Neural progenitor cell (in vitro differentiated cells): ENCODE data around the gene SUMO3. TPM values are rescaled to one million over a fixed set of nuclear protein-coding genes. Genes with fewer than 3 reads are reported as not detected.
A peak's percentile ranks its signal among the peaks of the same experiment; 100 is the strongest.

ENCODE experiments used
- DNase-seq: peaks from one replicate; pipeline ENCODE4 v3.0.0-alpha.2; 2016; ENCODE audit warnings: low spot score
- H2AFZ ChIP-seq: fragments of 200-600 bp; sonication (generic); replicated peaks from 2 replicates; pipeline ENCODE4 v1.6.1; 2016; ENCODE audit warnings: antibody characterized with exemption
- H3F3A ChIP-seq: fragments of 200-600 bp; sonication (generic); 2 replicates; pipeline ENCODE4 v1.6.1; 2016; ENCODE audit warnings: antibody characterized with exemption, low read depth
- H3K27ac ChIP-seq: fragments of 200-600 bp; sonication (generic); 2 replicates; pipeline ENCODE4 v1.5.1; 2016; ENCODE audit warnings: mild to moderate bottlenecking
- H3K27me3 ChIP-seq: fragments of 200-600 bp; sonication (generic); 2 replicates; pipeline ENCODE4 v1.6.1; 2016; ENCODE audit warnings: mild to moderate bottlenecking, moderate library complexity
- H3K36me3 ChIP-seq: fragments of 200-600 bp; sonication (generic); 2 replicates; pipeline ENCODE4 v1.5.1; 2016
- H3K4me1 ChIP-seq: fragments of 200-600 bp; sonication (generic); 2 replicates; pipeline ENCODE4 v1.6.1; 2016; ENCODE audit warnings: mixed run types
- H3K4me2 ChIP-seq: fragments of 200-600 bp; sonication (generic); 2 replicates; pipeline ENCODE4 v1.6.1; 2016
- H3K4me3 ChIP-seq: fragments of 200-600 bp; sonication (generic); 2 replicates; pipeline ENCODE4 v1.5.1; 2016
- H3K79me2 ChIP-seq: fragments of 200-600 bp; sonication (generic); 2 replicates; pipeline ENCODE4 v1.6.1; 2016; ENCODE audit warnings: low read depth
- H3K9ac ChIP-seq: fragments of 200-600 bp; sonication (generic); 2 replicates; pipeline ENCODE4 v1.6.1; 2016
- H3K9me3 ChIP-seq: fragments of 200-600 bp; sonication (generic); 2 replicates; pipeline ENCODE4 v1.5.1; 2016; ENCODE audit warnings: low read depth
- H4K20me1 ChIP-seq: fragments of 200-600 bp; sonication (generic); 2 replicates; pipeline ENCODE4 v1.6.1; 2016; ENCODE audit warnings: low read depth
- H3K27ac Mint-ChIP-seq: 3 replicates; pipeline ENCODE4 v1.8.0; 2021; ENCODE audit warnings: mixed read lengths
- H3K27me3 Mint-ChIP-seq: 2 replicates; pipeline ENCODE4 v1.8.0; 2022; ENCODE audit warnings: low read depth, mild to moderate bottlenecking, inconsistent platforms, moderate library complexity, mixed read lengths; ENCODE audit not compliant: insufficient read depth
- H3K36me3 Mint-ChIP-seq: 3 replicates; pipeline ENCODE4 v1.8.0; 2021; ENCODE audit warnings: mixed read lengths
- H3K4me1 Mint-ChIP-seq: 3 replicates; pipeline ENCODE4 v1.8.0; 2021; ENCODE audit warnings: mixed read lengths
- H3K4me3 Mint-ChIP-seq: 3 replicates; pipeline ENCODE4 v1.8.0; 2021; ENCODE audit warnings: mild to moderate bottlenecking, moderate library complexity, mixed read lengths
- H3K9me3 Mint-ChIP-seq: 3 replicates; pipeline ENCODE4 v1.8.0; 2020; ENCODE audit warnings: mixed read lengths
- CTCF ChIP-seq: fragments of 200-600 bp; sonication (generic); IDR thresholded peaks from 2 replicates; pipeline ENCODE4 v1.5.1; 2017; ENCODE audit warnings: antibody characterized with exemption, mild to moderate bottlenecking
- EZH2 ChIP-seq: fragments of 200-600 bp; sonication (generic); IDR thresholded peaks from 2 replicates; pipeline ENCODE4 v1.6.1; 2017; ENCODE audit warnings: antibody characterized with exemption, mild to moderate bottlenecking, moderate library complexity
- EZH2phosphoT487 ChIP-seq: fragments of 200-600 bp; sonication (generic); IDR thresholded peaks from 2 replicates; pipeline ENCODE4 v1.6.1; 2017; ENCODE audit warnings: antibody characterized with exemption
- total RNA-seq: library from RNA; depleted of rRNA; stranded (reverse); fragments of >200 nt; gene quantifications from 2 replicates; pipeline ENCODE4 v1.2.3, GENCODE V29; 2015; ENCODE audit warnings: low replicate concordance

SUMO3 gene
- total RNA-seq, 1 donor from 2014 or later, result 135 TPM

GRCh38 chr21:44835647-44835973 is 17.7 kb upstream of the SUMO3 start:
- H3K4me2 ChIP-seq, result no peak overlapping the region
- H3K27me3 Mint-ChIP-seq, result peaks cover 8% of the 10 kb centered on the region
- peaks cover 2% of the 10 kb centered on the region for H3K4me1 Mint-ChIP-seq
- no peak overlapping the region for H3K4me3 Mint-ChIP-seq
- no peaks in the 10 kb centered on the region for H3K9me3 Mint-ChIP-seq
- no peak for DNase-seq
- H3K27ac ChIP-seq, result no peak overlapping the region
- H3K9ac ChIP-seq, result no peak overlapping the region
- no peaks in the 10 kb centered on the region for H3K36me3 ChIP-seq
- TF ChIP-seq EZH2phosphoT487 (no peak), CTCF (no peak), EZH2 (no peak)
- no peak overlapping the region for H3K4me3 ChIP-seq
- no peaks in the 10 kb centered on the region for H3K79me2 ChIP-seq
- no peak overlapping the region for H3K27ac Mint-ChIP-seq
- H3K4me1 ChIP-seq, result no peaks in the 10 kb centered on the region
- no peaks in the 10 kb centered on the region for H3F3A ChIP-seq
- no peaks in the 10 kb centered on the region for H4K20me1 ChIP-seq
- no peaks in the 10 kb centered on the region for H3K9me3 ChIP-seq
- no peaks in the 10 kb centered on the region for H3K36me3 Mint-ChIP-seq
- H2AFZ ChIP-seq, result no peak overlapping the region
- no peaks in the 10 kb centered on the region for H3K27me3 ChIP-seq

DNA sequence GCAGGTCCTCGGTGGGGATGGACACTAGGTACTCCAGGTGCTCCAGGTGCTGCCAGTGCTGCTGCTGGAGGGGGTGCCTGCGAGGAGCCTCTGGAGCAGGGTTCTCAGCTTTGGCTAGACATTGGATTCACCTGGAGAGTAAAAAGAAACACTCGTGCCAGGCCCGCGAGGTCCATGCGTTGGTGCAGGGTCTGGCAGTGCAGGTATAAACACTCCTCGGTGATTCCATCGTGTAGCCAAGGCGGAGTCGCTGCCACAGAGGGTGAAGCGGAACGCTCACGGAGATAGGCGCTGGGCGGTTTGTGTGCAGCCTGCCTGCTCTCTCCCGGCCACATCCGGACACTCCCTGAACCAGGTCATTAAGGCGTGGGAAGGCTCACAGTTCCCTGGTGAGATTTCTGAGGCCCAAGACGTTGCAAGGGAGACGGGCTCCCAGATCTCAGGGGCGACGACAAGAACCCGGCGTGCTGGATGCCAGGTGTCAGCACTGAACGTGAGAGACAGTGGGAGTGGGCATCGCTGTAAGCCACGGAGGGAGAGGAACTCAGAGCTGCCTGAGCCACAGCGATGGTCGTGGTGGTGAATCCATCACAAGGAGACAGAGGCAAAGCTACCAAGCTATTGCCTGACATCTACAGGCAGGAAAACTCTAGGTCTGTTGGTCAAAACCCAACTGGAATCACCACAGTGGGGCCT is 17.2 kb upstream of the SUMO3 start:
- Histone ChIP-seq H3F3A (no peaks in the 10 kb centered on the region), H3K9me3 (no peaks in the 10 kb centered on the region), H4K20me1 (no peaks in the 10 kb centered on the region), H3K36me3 (no peaks in the 10 kb centered on the region), H3K9ac (no peak overlapping the region), H3K79me2 (no peaks in the 10 kb centered on the region), H3K27me3 (no peaks in the 10 kb centered on the region), H3K4me3 (no peak overlapping the region), H3K27ac (no peak overlapping the region), H3K4me1 (no peaks in the 10 kb centered on the region), H3K4me2 (no peak overlapping the region), H2AFZ (no peak overlapping the region)
- peaks cover 8% of the 10 kb centered on the region for H3K27me3 Mint-ChIP-seq
- DNase-seq, result no peak
- peaks cover 2% of the 10 kb centered on the region for H3K4me1 Mint-ChIP-seq
- no peak overlapping the region for H3K4me3 Mint-ChIP-seq
- H3K27ac Mint-ChIP-seq, result peak overlapping the region; percentile 33
- H3K36me3 Mint-ChIP-seq, result no peaks in the 10 kb centered on the region
- H3K9me3 Mint-ChIP-seq, result peaks cover 2% of the 10 kb centered on the region
- TF ChIP-seq EZH2 (no peak), CTCF (no peak), EZH2phosphoT487 (no peak)

DNA sequence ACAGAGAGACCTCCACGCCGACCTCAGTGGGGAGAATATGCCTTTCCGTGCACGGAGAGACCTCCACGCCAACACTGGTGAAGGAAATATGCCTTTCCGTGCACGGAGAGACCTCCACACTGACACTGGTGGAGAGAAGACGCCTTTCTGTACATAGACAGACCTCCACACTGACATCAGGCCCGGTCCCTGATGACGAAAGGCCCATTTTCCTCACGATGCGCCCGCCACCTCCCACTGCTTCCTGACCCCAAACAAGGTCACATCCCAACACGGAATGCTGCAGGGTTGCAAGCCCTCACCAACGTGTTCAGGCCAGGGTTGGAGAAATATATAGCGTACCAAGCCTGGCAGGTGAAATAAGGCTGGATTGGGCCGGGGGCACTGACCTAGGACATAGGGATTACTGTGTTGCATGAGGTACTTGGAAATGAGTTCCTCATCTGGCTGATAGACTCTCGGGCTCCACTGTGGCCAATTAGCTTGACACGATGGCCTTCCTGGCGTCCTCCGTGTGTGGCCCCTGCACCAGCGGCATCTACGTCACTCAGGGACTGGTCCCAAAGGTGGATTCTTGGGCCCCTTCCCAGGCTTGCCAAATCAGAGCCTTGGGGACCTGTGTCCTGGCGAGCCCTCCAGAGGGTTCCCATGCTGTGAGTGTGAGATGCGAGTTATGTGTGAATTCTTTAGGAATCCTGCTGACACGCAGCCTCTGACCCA is 16.5 kb upstream of the SUMO3 start:
- Histone ChIP-seq H3K4me3 (no peak overlapping the region), H3K36me3 (no peaks in the 10 kb centered on the region), H3K27ac (no peak overlapping the region), H3K27me3 (no peaks in the 10 kb centered on the region), H3K4me1 (no peaks in the 10 kb centered on the region), H3K9ac (no peak overlapping the region), H2AFZ (no peak overlapping the region), H3K4me2 (no peak overlapping the region), H3K79me2 (no peaks in the 10 kb centered on the region), H4K20me1 (no peaks in the 10 kb centered on the region), H3F3A (no peaks in the 10 kb centered on the region), H3K9me3 (no peaks in the 10 kb centered on the region)
- no peak overlapping the region for H3K4me3 Mint-ChIP-seq
- no peak for TF ChIP-seq EZH2
- TF ChIP-seq EZH2phosphoT487, result no peak
- no peak for TF ChIP-seq CTCF
- DNase-seq, result no peak
- H3K4me1 Mint-ChIP-seq, result peaks cover 2% of the 10 kb centered on the region
- peaks cover 8% of the 10 kb centered on the region for H3K27me3 Mint-ChIP-seq
- H3K27ac Mint-ChIP-seq, result no peak overlapping the region
- H3K36me3 Mint-ChIP-seq, result no peaks in the 10 kb centered on the region
- peaks cover 8% of the 10 kb centered on the region for H3K9me3 Mint-ChIP-seq
